ENCODE results near the gene GLTP. TPM values are rescaled to one million over a fixed set of nuclear protein-coding genes. Genes with fewer than 3 reads are reported as not detected.

The GLTP gene
- total RNA-seq, 1 donor from 2014 or later: 48.7 TPM

- Mint-ChIP-seq H3K9me3 (no peaks in the 10 kb centered on the region), H3K27me3 (peaks cover 9% of the 10 kb centered on the region), H3K4me3 (no peak overlapping the region), H3K36me3 (no peaks in the 10 kb centered on the region), H3K4me1 (ENCODE audit: unreplicated experiment) (peaks cover 6% of the 10 kb centered on the region), H3K27ac (no peak overlapping the region)
- no peak for TF ChIP-seq CTCF (conservative IDR thresholded peaks at IDR 0.05)
- DNase-seq (ENCODE audit: extremely low spot score, unreplicated experiment): no peak
These were observed 8.1 kb upstream of the GLTP start for GRCh38 chr12:109888179-109889020.

- TF ChIP-seq CTCF (conservative IDR thresholded peaks at IDR 0.05): no peak
- Mint-ChIP-seq H3K27me3 (peaks cover 19% of the 10 kb centered on the region), H3K36me3 (no peaks in the 10 kb centered on the region), H3K9me3 (no peaks in the 10 kb centered on the region), H3K4me1 (ENCODE audit: unreplicated experiment) (peaks cover 14% of the 10 kb centered on the region), H3K27ac (peak overlapping the region; percentile 41), H3K4me3 (no peak overlapping the region)
- no peak for DNase-seq (ENCODE audit: extremely low spot score, unreplicated experiment)
These were observed 5.3 kb upstream of the GLTP start for GRCh38 chr12:109885616-109886015.

GRCh38 chr12:109883461-109883860, 3.1 kb upstream of the GLTP start:
- peaks cover 22% of the 10 kb centered on the region for H3K4me1 Mint-ChIP-seq (ENCODE audit: unreplicated experiment)
- DNase-seq (ENCODE audit: extremely low spot score, unreplicated experiment): no peak
- no peaks in the 10 kb centered on the region for H3K36me3 Mint-ChIP-seq
- peaks cover 19% of the 10 kb centered on the region for H3K27me3 Mint-ChIP-seq
- no peaks in the 10 kb centered on the region for H3K9me3 Mint-ChIP-seq
- TF ChIP-seq CTCF (conservative IDR thresholded peaks at IDR 0.05): no peak
- peak overlapping the region; percentile 62 for H3K27ac Mint-ChIP-seq
- peak overlapping the region; percentile 7 for H3K4me3 Mint-ChIP-seq

- Mint-ChIP-seq H3K27me3 (peaks cover 19% of the 10 kb centered on the region), H3K4me3 (peak overlapping the region; percentile 91), H3K9me3 (no peaks in the 10 kb centered on the region), H3K27ac (peak overlapping the region; percentile 95), H3K4me1 (ENCODE audit: unreplicated experiment) (peaks cover 38% of the 10 kb centered on the region), H3K36me3 (no peaks in the 10 kb centered on the region)
- no peak for TF ChIP-seq CTCF (conservative IDR thresholded peaks at IDR 0.05)
- no peak for DNase-seq (ENCODE audit: extremely low spot score, unreplicated experiment)
These were observed 1.4 kb upstream of the GLTP start for GRCh38 chr12:109881752-109882151.

- peaks cover 38% of the 10 kb centered on the region for H3K4me1 Mint-ChIP-seq (ENCODE audit: unreplicated experiment)
- no peaks in the 10 kb centered on the region for H3K9me3 Mint-ChIP-seq
- H3K36me3 Mint-ChIP-seq: no peaks in the 10 kb centered on the region
- peak overlapping the region; percentile 91 for H3K4me3 Mint-ChIP-seq
- DNase-seq (ENCODE audit: extremely low spot score, unreplicated experiment): no peak
- no peak for TF ChIP-seq CTCF (conservative IDR thresholded peaks at IDR 0.05)
- peak overlapping the region; percentile 95 for H3K27ac Mint-ChIP-seq
- H3K27me3 Mint-ChIP-seq: peaks cover 19% of the 10 kb centered on the region
These were observed 597 bp upstream of the GLTP start for GRCh38 chr12:109880938-109881337.
